HG03103 (cell line): ENCODE results near the gene MAOB.
"Not testable (repeated sequence)": the region's sequence is repeated elsewhere in the genome, so short reads cannot be mapped to it uniquely, and the experiment has no call there.

Source experiments
- ATAC-seq: cut with Tn5 transposase; IDR thresholded peaks from one replicate; pipeline ENCODE4 v1.9.1; 2021; ENCODE audit warnings: low read depth; ENCODE audit not compliant: unreplicated experiment

MAOB gene

DNA sequence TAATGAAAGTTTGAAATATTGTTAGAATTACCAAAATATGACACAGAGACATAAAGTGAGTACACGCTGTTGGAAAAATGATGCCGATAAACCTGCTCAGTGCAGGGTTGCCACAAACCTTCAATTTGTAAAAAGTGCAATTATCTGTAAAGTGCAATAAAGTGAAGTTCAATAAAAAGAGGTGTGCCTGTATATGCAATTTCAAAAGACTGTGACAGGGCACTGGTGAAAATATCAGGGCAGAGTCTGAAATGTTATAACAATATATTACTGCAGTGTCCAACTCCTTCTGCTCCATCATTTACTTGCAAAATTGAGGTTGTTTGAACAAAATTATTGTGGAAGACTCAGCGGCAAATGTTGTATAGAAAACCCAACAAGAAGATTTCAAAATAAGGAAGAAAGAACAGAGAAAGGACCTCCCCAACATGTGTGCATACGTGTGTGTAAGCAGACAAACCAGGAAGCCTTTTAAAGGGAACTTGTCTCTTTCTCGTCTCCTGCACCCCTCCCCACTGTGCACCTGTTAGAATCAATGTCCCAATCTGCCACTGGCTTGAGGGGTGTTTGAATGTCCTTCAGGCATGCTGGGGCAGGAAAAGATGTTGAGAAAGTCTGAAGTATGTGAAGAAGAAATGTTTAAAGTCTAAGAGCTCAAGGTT is 96.2 kb downstream of the MAOB start:
- no peak for ATAC-seq

DNA sequence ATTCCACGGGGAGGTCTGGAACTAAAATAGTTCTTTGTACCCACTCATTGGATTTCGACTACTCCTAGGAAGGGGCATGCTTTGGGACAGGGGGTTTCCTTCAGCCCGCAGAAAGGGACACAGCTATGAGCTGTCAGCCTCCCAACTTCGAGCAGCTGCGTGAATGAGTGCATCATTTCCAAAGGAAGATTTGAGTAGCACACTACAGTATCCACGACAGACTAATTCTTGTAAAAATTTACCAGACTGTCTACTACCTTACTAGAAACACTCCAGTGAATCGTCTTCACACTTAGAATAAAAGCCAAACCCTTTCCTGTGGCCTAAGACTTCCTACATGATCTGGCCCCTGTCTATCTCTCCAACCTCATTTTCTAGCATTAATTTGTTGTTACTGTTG is 124.2 kb downstream of the MAOB start:
- ATAC-seq, result no peak

DNA sequence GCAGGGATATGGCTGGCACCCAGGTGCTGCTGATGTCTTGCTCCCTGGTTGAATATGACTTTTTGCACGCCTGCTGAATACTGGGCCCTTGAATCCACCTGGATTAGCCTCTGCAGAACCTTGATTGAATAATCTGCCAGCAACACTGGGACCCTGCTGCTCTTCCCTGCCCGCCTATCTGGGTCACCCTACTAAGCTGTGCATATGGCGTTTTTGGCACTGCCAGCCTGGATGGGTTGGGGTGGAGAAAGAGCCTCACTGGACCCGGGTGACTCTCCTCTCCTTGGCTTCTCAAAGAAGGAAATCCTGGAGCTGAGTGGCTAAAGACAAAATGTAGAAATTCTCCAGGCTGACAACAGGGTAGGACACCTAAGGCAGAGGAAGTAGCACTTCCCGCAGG is 126.2 kb downstream of the MAOB start:
- no peak for ATAC-seq

DNA sequence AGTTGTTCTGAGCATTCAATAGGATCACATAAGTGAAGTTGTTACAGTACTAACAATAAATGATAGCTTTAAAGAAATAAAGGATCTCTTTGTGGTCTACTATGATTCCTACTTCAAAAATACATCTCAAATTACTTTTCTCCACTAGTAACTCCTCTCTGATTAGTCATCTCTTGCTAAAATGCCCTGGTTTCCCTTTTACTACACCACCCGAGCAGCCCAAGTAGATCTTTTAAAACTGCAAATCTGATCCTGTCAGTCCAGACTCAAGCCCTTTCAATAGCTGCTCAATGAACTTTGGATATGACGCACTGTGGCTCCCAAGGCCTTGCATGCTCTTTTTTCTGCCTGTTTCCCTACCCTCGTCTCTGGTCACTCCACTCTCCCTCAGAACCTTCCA is 128.6 kb downstream of the MAOB start:
- ATAC-seq, result no peak

DNA sequence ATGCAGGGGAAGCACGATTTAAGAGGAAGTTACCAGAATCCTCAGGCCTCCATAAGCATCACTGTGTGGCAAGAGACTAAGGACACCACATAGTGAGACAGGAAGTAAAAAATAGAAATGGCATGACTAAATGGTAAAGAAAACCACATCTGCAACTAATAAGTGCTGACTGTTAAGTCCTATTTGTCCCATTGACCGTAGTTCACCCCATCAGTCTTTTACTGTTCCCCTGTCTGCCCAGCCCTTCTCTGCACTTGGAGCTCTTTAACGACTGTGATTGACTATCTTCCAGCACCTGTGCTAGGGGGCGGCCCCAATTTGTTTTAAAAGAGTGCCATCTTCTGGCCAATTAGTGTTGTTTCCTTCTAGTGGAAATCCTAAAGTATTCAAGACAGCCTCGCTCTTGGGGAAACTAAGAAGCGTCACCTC is 132.0 kb downstream of the MAOB start:
- no peak for ATAC-seq

DNA sequence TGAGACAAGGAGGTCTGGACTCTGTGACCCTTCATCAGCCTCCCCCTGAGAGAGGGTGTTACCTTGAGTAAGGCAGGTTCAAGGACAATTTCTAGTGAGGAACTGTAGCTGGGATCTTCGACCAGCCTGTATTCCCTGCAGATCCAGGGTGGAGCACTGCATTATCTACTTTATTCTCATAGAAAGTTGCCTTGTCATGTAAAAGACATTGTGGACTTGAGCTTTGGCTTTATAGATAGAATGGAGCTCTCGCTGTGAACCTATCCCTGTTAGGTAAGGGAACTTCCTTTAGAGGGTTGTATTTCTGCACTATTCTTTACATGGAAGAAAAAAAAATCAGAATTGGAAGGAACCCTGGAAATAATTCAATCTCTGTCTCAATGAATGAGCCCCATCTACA is 134.8 kb downstream of the MAOB start:
- ATAC-seq, result no peak

DNA sequence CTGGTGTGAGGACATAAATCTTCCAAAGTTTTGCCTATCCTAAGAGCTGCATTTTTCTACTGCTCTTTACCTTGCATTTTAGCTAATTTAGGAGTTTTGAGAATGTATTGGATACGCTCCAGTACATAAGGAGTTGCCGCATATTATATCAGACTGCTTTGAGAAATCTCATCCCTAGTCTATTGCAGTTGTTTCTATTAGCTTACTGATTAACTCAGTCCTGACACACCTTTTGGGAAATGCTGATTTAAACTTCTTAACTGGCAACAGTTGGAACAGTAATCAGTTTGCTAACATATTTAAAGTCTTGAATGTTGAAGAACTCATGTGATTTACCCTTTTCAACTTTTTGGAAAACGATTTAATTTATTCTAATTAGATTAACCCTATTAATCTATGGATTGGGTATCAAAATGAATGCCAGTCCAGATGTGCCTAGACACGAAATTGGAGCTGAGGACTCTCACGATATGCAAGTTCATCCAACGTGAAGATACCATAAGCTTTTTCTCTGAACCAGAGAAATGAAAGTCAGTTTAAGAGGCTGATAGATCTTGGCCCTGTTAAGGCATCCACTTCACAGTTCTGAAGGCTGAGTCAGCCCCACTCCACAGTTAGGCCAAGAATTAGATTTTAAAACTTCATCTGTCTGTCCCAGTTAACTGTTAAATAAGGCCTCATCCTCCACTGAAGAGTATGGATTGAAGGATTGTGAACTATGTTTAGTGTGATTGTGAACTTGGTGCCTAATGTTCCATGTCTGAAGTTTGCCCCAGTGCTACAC is 136.1 kb downstream of the MAOB start:
- no peak for ATAC-seq

DNA sequence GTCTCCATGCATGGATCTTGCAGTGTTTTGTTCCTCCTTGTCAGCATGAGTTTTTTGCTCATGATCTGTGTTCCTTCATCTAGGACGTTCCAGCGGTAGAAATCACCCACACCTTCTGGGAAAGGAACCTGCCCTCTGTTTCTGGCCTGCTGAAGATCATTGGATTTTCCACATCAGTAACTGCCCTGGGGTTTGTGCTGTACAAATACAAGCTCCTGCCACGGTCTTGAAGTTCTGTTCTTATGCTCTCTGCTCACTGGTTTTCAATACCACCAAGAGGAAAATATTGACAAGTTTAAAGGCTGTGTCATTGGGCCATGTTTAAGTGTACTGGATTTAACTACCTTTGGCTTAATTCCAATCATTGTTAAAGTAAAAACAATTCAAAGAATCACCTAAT is 138.0 kb downstream of the MAOB start:
- ATAC-seq, result no peak

DNA sequence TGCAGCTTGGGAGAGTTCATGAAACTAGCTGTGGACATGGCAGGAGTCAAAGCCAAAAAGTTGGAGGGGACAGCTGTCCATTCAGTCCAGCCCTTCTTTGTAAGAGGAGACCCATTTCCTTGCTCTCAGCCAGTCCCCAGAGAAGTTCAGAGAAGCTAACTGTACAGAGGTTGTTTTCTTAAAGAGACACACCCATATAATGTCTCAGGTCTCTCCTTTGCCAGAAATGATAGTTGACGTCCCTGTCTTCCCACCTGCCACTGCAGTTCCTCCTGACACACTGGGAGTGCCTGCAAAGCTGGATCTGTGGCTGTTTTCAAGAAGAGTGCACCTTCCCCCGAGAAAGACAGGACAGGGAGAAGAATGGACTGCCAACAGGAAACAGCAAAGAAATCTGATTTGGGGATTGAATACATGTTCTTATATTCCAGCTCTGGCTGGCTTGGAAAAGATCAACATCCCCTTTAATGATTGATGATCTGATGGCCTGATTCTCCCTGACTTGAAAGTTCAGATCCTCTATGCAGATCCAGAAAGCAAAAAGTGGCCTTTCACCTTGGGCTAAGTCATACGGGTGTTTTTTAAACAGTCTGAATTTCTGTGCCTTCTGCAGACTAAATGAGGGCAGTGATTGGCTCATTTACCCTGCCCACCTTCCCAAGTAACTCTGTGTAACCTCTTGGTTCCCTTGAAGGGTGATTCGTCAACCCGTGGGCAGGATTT is 139.0 kb downstream of the MAOB start:
- no peak for ATAC-seq

DNA sequence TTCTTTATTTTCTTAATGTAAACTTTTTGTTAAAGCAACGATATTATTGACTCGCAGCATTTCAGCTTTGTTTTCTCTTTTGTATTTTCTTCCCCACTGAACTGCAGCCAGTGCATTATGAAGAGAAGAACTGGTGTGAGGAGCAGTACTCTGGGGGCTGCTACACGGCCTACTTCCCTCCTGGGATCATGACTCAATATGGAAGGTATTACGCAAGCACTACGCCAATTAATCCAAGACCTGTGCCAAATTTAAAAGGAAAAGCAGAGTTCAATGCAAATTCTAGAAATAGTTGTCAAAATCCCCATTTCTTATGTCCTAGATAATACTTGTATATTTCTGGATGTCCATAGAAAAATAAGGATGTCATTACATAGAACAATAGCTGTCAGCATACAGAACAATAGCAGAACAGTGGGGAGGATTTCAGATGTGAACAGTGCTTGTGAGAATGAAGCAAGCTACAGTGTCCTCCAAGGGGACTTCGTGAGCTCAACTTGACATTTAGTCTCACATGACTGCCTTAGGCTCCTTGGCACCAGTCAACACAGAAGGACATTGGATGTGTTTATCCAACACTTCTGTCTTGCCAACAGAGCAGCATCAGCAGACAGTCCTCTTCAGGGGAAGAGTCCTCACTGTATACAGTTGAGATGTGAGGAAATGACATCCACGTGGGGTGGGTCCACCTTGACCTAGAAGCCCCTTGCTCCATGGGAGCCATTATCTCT is 140.2 kb downstream of the MAOB start:
- ATAC-seq, result no peak

DNA sequence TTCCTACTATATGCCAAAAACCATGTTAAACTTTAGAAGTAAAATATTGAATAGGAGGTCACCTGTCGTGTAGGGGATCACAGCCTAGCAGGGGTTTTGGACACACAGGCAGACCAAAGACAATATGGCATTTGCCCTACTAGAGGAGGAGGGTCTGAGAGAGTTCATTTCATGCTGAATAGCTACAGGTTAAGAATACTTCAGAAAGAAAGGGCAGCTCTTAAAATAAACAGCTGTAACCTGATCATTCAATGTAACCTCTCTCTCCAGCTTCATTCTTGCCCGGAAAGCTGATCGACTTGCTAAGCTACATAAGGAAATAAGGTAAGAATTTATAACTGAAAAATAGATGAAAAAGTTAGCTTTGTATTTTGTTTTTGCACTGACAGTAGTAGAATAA is 146.3 kb downstream of the MAOB start:
- ATAC-seq, result no peak

DNA sequence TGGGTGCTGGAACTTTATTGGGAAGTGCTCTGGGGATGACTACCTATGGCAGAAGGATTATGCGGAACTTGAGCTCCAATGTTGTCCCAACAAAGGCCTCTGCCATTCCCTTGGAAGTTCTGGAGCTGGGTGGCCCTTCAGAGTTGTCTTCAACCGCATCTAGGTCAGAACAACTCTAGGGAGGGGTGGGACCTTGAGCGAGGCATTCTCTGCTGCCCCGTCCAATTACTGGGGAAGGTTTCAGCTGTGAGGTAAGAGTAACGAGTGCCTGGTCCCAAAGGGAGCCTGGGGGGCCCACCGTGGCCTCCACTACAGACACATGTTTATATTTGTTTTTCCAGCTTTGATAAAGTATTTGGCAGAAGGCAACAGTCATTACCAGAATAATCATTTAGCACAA is 146.7 kb downstream of the MAOB start:
- ATAC-seq, result no peak

DNA sequence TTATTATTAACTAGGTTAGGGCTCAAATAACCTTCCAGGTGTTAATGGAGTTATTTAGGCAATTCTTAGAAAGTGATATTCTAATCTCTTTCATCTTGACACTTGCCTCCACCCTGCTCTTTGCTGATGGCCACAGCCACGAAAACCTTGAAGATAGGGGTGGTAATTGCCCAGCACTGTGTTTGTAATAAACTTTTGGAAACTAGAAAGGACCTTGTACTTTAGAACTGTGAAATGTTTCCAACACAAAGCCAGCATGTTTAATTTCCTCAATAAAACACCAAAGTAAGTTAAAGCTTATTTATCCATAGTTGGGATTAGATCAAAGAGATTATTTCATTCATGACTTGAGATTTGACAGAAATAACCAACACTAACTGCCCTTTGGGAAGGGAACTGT is 147.8 kb downstream of the MAOB start:
- no peak for ATAC-seq

DNA sequence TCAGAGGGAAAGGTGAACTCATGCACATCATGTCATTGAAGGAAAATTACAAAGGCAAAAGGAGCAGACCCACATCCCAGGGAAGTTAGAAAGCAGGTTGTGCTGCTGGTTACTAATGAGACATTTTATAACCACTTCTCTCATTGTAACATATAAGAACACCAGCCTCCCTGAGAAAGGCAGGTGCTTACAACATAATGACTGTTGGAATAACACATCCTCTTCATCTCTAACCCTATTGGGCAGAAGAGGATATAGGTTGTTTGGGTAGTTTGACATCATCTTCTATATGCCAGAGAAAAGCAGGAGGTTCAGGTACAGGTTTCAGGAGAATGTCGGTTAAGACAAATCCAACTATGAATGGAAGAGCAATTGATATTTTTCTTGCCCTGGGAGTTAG is 148.6 kb downstream of the MAOB start:
- no peak for ATAC-seq

DNA sequence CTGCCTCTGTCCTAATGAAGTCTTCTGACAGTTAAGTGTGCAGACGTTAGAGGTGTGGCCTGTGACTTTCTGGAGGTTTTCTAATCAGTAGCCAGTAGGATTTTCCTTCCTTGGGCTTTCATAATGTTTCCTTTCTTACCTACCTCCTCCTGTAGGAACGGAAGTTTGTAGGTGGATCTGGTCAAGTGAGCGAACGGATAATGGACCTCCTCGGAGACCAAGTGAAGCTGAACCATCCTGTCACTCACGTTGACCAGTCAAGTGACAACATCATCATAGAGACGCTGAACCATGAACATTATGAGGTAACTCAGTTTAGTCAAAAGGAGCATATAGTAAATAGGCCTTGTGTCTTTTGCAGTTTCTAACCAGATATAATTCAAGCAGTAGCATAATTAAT is 151.2 kb downstream of the MAOB start:
- no peak for ATAC-seq

DNA sequence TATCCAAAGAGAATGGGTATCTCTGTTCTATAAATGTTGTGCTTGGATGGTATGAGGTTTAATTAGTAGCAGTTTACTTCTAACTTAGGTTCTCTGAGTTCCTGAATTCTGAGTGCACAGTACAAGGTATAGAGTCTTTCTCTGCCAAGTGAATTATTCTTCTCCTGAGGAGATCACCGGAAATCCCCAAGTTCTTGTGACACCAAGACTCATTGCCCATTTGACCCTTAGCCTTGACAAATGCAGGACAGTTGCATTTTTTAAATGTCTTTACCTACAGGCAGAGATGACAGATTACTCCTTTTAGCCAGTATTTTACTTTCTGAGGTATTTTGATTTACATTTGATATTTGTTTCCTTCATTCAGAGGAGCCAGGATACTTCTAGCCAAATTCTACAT is 153.3 kb downstream of the MAOB start:
- no peak for ATAC-seq

DNA sequence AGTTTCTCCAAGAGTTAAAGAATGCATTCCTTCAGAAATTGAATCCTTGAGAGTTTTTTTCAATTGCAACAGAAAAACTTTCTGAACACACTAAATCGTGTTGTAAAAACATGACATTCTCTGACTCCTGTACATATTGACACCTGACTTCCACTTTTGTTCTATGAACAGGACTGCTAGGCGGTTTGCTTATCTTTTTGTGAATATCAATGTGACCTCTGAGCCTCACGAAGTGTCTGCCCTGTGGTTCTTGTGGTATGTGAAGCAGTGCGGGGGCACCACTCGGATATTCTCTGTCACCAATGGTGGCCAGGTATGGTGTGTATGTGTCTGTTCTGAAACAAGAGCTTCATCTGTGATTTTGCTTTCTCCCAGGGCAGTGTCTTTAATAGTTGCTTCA is 154.2 kb downstream of the MAOB start:
- no peak for ATAC-seq

DNA sequence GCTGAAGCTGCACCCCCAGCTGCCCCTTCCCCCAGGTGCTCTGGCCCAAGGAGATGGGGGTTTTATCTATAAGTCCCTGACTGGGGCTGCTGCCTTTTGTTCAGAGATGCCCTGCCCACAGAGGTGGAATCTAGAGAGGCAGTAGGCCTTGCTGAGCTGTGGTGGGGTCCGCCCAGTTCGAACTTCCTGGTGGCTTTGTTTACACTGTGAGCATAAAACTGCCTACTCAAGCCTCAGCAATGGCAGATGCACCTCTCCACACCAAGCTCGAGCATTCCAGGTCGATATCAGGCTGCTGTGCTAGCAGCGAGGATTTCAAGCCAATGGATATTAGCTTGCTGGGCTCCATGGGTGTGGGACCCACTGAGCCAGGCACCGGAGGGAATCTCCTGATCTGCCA is 155.0 kb downstream of the MAOB start:
- not testable (repeated sequence) for ATAC-seq

DNA sequence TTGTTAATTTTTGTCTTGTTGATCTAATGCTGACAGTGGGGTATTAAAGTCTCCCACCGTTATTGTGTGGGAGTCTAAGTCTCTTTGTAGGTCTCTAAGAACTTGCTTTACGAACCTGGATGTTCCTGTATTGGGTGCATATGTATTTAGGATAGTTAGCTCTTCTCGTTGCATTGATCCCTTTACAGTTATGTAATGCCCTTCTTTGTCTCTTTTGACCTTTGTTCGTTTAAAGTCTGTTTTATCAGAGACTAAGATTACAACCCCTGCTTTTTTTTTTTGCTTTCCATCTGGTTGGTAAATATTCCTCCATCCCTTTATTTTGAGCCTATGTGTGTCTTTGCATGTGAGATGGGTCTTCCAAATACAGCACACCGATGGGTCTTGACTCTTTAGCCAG is 157.0 kb downstream of the MAOB start:
- ATAC-seq, result not testable (repeated sequence)

DNA sequence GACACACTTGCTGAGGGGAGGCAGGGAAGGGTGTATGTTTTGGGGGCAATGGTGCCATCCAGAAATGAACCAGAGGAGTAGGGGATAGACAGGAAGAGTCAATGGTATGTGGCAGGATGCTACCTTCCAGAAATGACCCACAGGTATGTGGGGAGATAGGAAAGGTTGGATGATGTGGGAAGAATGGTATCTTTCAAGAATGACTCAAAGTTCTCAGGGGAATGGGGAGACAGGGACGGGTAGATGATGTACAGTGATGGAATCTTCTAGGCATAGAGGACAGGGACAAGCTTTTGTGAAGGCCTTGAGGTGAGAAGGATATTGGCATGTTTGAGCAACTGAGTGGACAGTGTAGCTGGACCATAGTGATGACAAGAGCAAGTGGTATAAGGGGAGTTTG is 161.3 kb downstream of the MAOB start:
- ATAC-seq, result no peak

DNA sequence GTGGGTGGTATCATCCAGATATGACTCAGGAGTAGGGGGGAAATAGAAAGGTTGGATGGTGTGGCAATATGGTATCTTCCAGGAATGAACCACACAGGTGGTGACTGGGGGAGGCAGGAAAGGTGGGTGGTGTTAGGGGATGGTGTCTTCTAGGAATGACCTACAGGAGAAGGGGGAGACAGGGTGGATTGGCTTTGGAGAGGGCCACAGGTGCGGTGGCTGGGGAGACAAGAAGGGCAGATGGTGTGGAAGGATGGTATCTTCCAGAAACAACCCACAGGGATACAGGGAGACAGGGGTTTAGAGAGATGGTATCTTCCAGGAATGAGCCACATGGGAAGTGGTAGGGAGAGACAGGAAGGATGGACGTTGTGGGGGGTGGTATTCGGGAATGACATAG is 162.2 kb downstream of the MAOB start:
- no peak for ATAC-seq
